Stimulated activated CD4-positive, alpha-beta T cell treated with anti-CD3 and anti-CD28 coated beads, Interleukin-15, amount 100 ng/mL, for 24 hours (primary cell): ENCODE results near the gene DNAJA4.
A peak's percentile ranks its signal among the peaks of the same experiment; 100 is the strongest.

Experiments
- DNase-seq: peaks from one replicate; pipeline ENCODE4 v3.0.0-alpha.2; 2020

Gene DNAJA4

GRCh38 chr15:78264304-78265136, at the start of gene DNAJA4:
Gene DNAJA4 (plus strand): TSS chr15:78264562. CDS start chr15:78264764, 202 bp downstream.
- peak; percentile 66 for DNase-seq

- DNase-seq: no peak
Measured at GRCh38 chr15:78216276-78217104, 47.9 kb upstream of the DNAJA4 start.

GRCh38 chr15:78220713-78221112, 43.6 kb upstream of the DNAJA4 start:
- DNase-seq: no peak

GRCh38 chr15:78222745-78223395, 41.5 kb upstream of the DNAJA4 start:
- no peak for DNase-seq

- no peak for DNase-seq
Measured at GRCh38 chr15:78223396-78224022, 40.9 kb upstream of the DNAJA4 start.

- no peak for DNase-seq
Measured at GRCh38 chr15:78224023-78224411, 40.3 kb upstream of the DNAJA4 start.

GRCh38 chr15:78225783-78226541, 38.4 kb upstream of the DNAJA4 start:
- DNase-seq: no peak

- no peak for DNase-seq
Measured at GRCh38 chr15:78228356-78228996, 35.9 kb upstream of the DNAJA4 start.

GRCh38 chr15:78229431-78230406, 34.6 kb upstream of the DNAJA4 start:
- DNase-seq: no peak

GRCh38 chr15:78232951-78233350, 31.4 kb upstream of the DNAJA4 start:
- no peak for DNase-seq

GRCh38 chr15:78233496-78233895, 30.9 kb upstream of the DNAJA4 start:
- DNase-seq: no peak

- no peak for DNase-seq
Measured at GRCh38 chr15:78234515-78235040, 29.8 kb upstream of the DNAJA4 start, which contains the start of gene ACSBG1. Gene ACSBG1 (minus strand): TSS chr15:78234565. CDS start chr15:78234501, 64 bp downstream.

GRCh38 chr15:78236491-78236890, 27.9 kb upstream of the DNAJA4 start:
- DNase-seq: no peak

GRCh38 chr15:78237146-78237545, 27.2 kb upstream of the DNAJA4 start:
- DNase-seq: no peak

- DNase-seq: no peak
Measured at GRCh38 chr15:78239811-78240210, 24.6 kb upstream of the DNAJA4 start.

GRCh38 chr15:78241017-78241416, 23.3 kb upstream of the DNAJA4 start:
- peak; percentile 90 for DNase-seq

GRCh38 chr15:78242128-78242527, 22.2 kb upstream of the DNAJA4 start:
- peak; percentile 32 for DNase-seq

GRCh38 chr15:78243058-78243457, 21.3 kb upstream of the DNAJA4 start:
- DNase-seq: no peak

GRCh38 chr15:78243491-78243941, 20.8 kb upstream of the DNAJA4 start:
- no peak for DNase-seq

- no peak for DNase-seq
Measured at GRCh38 chr15:78244101-78244500, 20.3 kb upstream of the DNAJA4 start.
